Activated CD4-positive, alpha-beta T cell treated with anti-CD3 and anti-CD28 coated beads, Interleukin-2, amount 50 U/mL, for 16 hours (primary cell): ENCODE results near the gene VPS13A.

Experiments used
- DNase-seq: peaks from one replicate; pipeline ENCODE4 v3.0.0-alpha.2; 2020

VPS13A gene

DNA sequence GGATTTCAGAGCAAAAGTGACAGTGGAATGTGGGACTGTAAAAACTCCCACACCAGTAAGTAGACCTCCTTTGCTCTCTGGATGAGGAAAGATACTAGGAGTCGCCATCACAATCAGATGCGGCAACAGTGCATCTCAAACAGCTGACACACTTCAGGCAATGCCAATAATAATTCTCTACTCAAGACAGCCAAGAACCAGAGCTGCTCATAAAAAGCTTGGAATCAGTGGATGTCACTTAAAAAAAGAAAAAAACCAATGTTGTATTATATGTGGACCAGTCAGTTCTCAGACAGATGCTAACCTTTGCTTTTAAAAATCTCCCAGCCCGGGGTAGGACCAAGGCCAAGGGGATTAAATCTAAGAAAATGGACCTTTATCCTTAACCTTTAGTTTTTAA is 285.8 kb downstream of the VPS13A start:
- no peak for DNase-seq

DNA sequence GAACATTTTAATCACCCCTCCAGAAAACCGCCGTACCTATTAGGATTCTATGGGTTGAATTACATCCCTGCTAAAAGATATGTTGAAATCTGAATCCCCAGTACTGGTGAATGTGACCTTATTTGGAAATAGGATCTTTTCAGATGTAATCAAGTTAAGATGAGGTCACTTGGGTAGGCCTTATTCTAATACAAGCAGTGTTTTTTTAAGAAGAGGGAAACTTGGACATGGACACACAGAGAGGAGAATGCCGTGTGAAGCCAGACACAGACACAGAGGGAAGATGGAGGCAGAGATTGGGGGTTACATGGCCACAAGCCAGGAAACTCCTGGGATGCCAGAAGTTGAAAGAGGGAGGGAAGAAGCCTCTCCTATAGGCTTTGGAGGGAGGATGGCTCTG is 287.3 kb downstream of the VPS13A start:
- DNase-seq: no peak

GRCh38 chr9:77469515-77470231 is 292.3 kb downstream of the VPS13A start:
- no peak for DNase-seq
